ENCODE results near the gene C19orf25.
A peak's percentile ranks its signal among the peaks of the same experiment; 100 is the strongest.

C19orf25 gene

GRCh38 chr19:1466018-1466460 is 13.0 kb downstream of the C19orf25 start:
- TF ChIP-seq CTCF (IDR thresholded peaks at IDR 0.05; ENCODE audit: insufficient read depth, missing control alignments): no peak

GRCh38 chr19:1465191-1466016 is 13.6 kb downstream of the C19orf25 start:
- DNase-seq (ENCODE audit: insufficient read length, low spot score) (no peak), FAIRE-seq (no peak)

More at GRCh38 chr19:1466018-1466460, 13.0 kb downstream of the C19orf25 start:
- FAIRE-seq: no peak
- no peak for DNase-seq (ENCODE audit: insufficient read length, low spot score)

GRCh38 chr19:1461862-1462261 is 17.2 kb downstream of the C19orf25 start:
- no peak for TF ChIP-seq CTCF (IDR thresholded peaks at IDR 0.05; ENCODE audit: insufficient read depth, missing control alignments)
- FAIRE-seq (no peak), DNase-seq (ENCODE audit: insufficient read length, low spot score) (no peak)

More at GRCh38 chr19:1465191-1466016, 13.6 kb downstream of the C19orf25 start:
- peak; percentile 16 for TF ChIP-seq CTCF (IDR thresholded peaks at IDR 0.05; ENCODE audit: insufficient read depth, missing control alignments)

- TF ChIP-seq CTCF (IDR thresholded peaks at IDR 0.05; ENCODE audit: insufficient read depth, missing control alignments): no peak
- no peak for DNase-seq (ENCODE audit: insufficient read length, low spot score)
Measured at GRCh38 chr19:1460033-1460995, 18.7 kb downstream of the C19orf25 start.

GRCh38 chr19:1459479-1459878 is 19.5 kb downstream of the C19orf25 start:
- TF ChIP-seq CTCF (IDR thresholded peaks at IDR 0.05; ENCODE audit: insufficient read depth, missing control alignments): no peak
- DNase-seq (ENCODE audit: insufficient read length, low spot score): no peak
- FAIRE-seq: no peak

More at GRCh38 chr19:1460033-1460995, 18.7 kb downstream of the C19orf25 start:
- FAIRE-seq: no peak

GRCh38 chr19:1457892-1458291 is 21.1 kb downstream of the C19orf25 start:
- FAIRE-seq (no peak), DNase-seq (ENCODE audit: insufficient read length, low spot score) (no peak)
- TF ChIP-seq CTCF (IDR thresholded peaks at IDR 0.05; ENCODE audit: insufficient read depth, missing control alignments): no peak
